ENCODE measurements around the gene PRICKLE4. TPM values are rescaled to one million over a fixed set of nuclear protein-coding genes. Genes with fewer than 3 reads are reported as not detected.

PRICKLE4 gene
- total and polyA plus RNA-seq, 2 of the 4 experiments (the other 2 are of a cell fraction), result 0.72 TPM; not detected in 1

GRCh38 chr6:41787219-41787917, 6.8 kb downstream of the PRICKLE4 start, which contains the start of gene TOMM6:
TOMM6 (plus strand) TSS chr6:41787694; CDS start chr6:41787698, 4 bp downstream.
- Histone ChIP-seq H2BK15ac (ENCODE audit: low read depth, low read length) (no peak within 1 kb of the TSS; the same call in 2 of the 3 replicates), H2AK5ac (ENCODE audit: low read depth, low read length) (peak within 1 kb of the TSS; percentile 90), H3K14ac (replicated peaks; ENCODE audit: low read depth, low read length) (peak within 1 kb of the TSS; percentile 94), H3K79me1 (ENCODE audit: low read depth in 1 of 2, low read length in 2 of 2) (peaks cover 22 to 33% of the 10 kb centered on the region in 2 experiments), H3K56ac (ENCODE audit: extremely low read depth, insufficient read depth, low read length) (peak within 1 kb of the TSS; percentile 86), H4K91ac (ENCODE audit: insufficient read depth, low read depth, low read length) (peak within 1 kb of the TSS; percentile 83), H3K4ac (ENCODE audit: low read depth, low read length) (peak within 1 kb of the TSS; percentile 94), H2AK9ac (replicated peaks; ENCODE audit: low read depth, low read length, poor library complexity) (peak within 1 kb of the TSS; percentile 93), H4K20me1 (ENCODE audit: insufficient read depth, low read length) (no peaks in the 10 kb centered on the region), H2BK5ac (ENCODE audit: low read depth, low read length, poor library complexity, severe bottlenecking) (peak within 1 kb of the TSS; percentile 93), H3K4me3 (ENCODE audit: insufficient read depth, low read depth, low read length) (peak within 1 kb of the TSS; percentile 97), H3K36me3 (ENCODE audit: control insufficient read depth, insufficient read depth, low read length) (peaks cover 12% of the 10 kb centered on the region), H4K5ac (ENCODE audit: low read depth, low read length) (peak within 1 kb of the TSS; percentile 97), H3K9ac (ENCODE audit: low read depth, low read length) (peak within 1 kb of the TSS; percentile 88), H3K18ac (ENCODE audit: low read depth, low read length) (peak within 1 kb of the TSS; percentile 78), H4K8ac (ENCODE audit: low read depth in 2 of 2, low read length in 2 of 2) (peak within 1 kb of the TSS; percentile 97 to 98), H3K4me2 (ENCODE audit: low read depth, low read length) (peak within 1 kb of the TSS; percentile 95), H2BK120ac (ENCODE audit: low read depth, low read length) (peak within 1 kb of the TSS; percentile 28; the same call in 1 of the 2 replicates), H2AFZ (replicated peaks; ENCODE audit: low read length, poor library complexity) (peak within 1 kb of the TSS; percentile 94), H3K27ac (ENCODE audit: insufficient read depth, low read length) (peak within 1 kb of the TSS; percentile 94), H3K9me1 (ENCODE audit: insufficient read depth, low read length) (peaks cover 3% of the 10 kb centered on the region; the same call in 1 of the 2 replicates), H2BK20ac (ENCODE audit: low read depth, low read length) (no peak within 1 kb of the TSS), H3K4me1 (ENCODE audit: control insufficient read depth, insufficient read depth, low read length) (peaks cover 7% of the 10 kb centered on the region), H3K27me3 (ENCODE audit: control insufficient read depth, insufficient read depth, low read length) (no peaks in the 10 kb centered on the region), H3K9me3 (ENCODE audit: control insufficient read depth, insufficient read depth, low read length) (no peaks in the 10 kb centered on the region), H3K23ac (ENCODE audit: low read depth, low read length) (peak within 1 kb of the TSS; percentile 97)
- TF ChIP-seq CTCF (conservative IDR thresholded peaks at IDR 0.05; ENCODE audit: low read depth, low read length) (peak; percentile 95), MXI1 (IDR thresholded peaks at IDR 0.05; ENCODE audit: borderline replicate concordance, low read depth, low read length) (peak; percentile 89), POLR2A (IDR thresholded peaks at IDR 0.05; ENCODE audit: low read depth, low read length) (peak; percentile 89), BHLHE40 (IDR thresholded peaks at IDR 0.05; ENCODE audit: low read depth, low read length) (peak; percentile 41; the same call in 1 of the 2 replicates), FOS (IDR thresholded peaks at IDR 0.05; ENCODE audit: low read depth, low read length) (no peak), RFX5 (IDR thresholded peaks at IDR 0.05; ENCODE audit: low read depth, low read length) (no peak), RCOR1 (IDR thresholded peaks at IDR 0.05; ENCODE audit: insufficient replicate concordance, low read length) (no peak), RAD21 (IDR thresholded peaks at IDR 0.05; ENCODE audit: low read length) (peak; percentile 4; the same call in 1 of the 2 replicates), MAZ (IDR thresholded peaks at IDR 0.05; ENCODE audit: borderline replicate concordance, low read depth, low read length) (peak; percentile 69; the same call in 1 of the 2 replicates)
- TF ChIP-seq, protein P1, sequence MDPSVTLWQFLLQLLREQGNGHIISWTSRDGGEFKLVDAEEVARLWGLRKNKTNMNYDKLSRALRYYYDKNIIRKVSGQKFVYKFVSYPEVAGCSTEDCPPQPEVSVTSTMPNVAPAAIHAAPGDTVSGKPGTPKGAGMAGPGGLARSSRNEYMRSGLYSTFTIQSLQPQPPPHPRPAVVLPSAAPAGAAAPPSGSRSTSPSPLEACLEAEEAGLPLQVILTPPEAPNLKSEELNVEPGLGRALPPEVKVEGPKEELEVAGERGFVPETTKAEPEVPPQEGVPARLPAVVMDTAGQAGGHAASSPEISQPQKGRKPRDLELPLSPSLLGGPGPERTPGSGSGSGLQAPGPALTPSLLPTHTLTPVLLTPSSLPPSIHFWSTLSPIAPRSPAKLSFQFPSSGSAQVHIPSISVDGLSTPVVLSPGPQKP (IDR thresholded peaks at IDR 0.05; ENCODE audit: borderline replicate concordance, low read depth, low read length), result 0 out of 2 replicates have a peak, but pooled peaks have one; percentile 78
- TF ChIP-seq, protein P2, sequence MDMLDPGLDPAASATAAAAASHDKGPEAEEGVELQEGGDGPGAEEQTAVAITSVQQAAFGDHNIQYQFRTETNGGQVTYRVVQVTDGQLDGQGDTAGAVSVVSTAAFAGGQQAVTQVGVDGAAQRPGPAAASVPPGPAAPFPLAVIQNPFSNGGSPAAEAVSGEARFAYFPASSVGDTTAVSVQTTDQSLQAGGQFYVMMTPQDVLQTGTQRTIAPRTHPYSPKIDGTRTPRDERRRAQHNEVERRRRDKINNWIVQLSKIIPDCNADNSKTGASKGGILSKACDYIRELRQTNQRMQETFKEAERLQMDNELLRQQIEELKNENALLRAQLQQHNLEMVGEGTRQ (IDR thresholded peaks at IDR 0.05; ENCODE audit: low read depth, low read length), result no peak
- dilution Hi-C loops (cut with HindIII; ENCODE audit: low sequenced_read_pairs, unreplicated experiment), result no loop called here
- POLR2A ChIA-PET (ENCODE audit: unreplicated experiment), result interaction anchor here (1.0 kb wide), 1 partner anchor 263 kb away, joined by 3 read pairs; the partner anchor contains the start of gene TAF8
- ATAC-seq (ENCODE audit: low read depth) (peak; percentile 84), DNase-seq (peak; percentile 94)
- CTCF ChIA-PET, result interaction anchor here (0.5 to 2.9 kb wide), 15 partner anchors 14 to 263 kb away, joined by 3 to 9 read pairs (median 3); partner anchors contain the start of genes BYSL, MED20 and TAF8
- in situ Hi-C loops (cut with MboI; ENCODE audit: low sequenced_read_pairs), result loop anchor here (10.0 kb wide), 1 partner anchor 147 kb away; no protein-coding TSS in a partner anchor
- intact Hi-C loops (cut with micrococcal nuclease), result loop anchor here (2.0 to 10.0 kb wide), 3 partner anchors 133 to 427 kb away; partner anchors contain the start of genes BYSL, MED20 and MRPS10
- WGBS, 2 experiments (ENCODE audit: extremely low coverage in 2 of 2, insufficient read length in 1 of 2), result 0% methylated on average over 28 of the region's 55 CpGs; no CpG with 5 or more reads in 1 of the 2 experiments
- BruUV-seq (replicated peaks), result TSS peak; percentile 86
